GM20431 (cell line): ENCODE results near the gene CPOX.
"Not testable (repeated sequence)": the region's sequence is repeated elsewhere in the genome, so short reads cannot be mapped to it uniquely, and the experiment has no call there.

Source experiments
- in situ Hi-C: fragments of 300-500 bp; cut with MseI, MboI; formaldehyde crosslinking; loops from one replicate; pipeline ENCODE4 v1.15.0; 2020; ENCODE audit warnings: low sequenced_read_pairs; ENCODE audit not compliant: unreplicated experiment

Gene CPOX

DNA sequence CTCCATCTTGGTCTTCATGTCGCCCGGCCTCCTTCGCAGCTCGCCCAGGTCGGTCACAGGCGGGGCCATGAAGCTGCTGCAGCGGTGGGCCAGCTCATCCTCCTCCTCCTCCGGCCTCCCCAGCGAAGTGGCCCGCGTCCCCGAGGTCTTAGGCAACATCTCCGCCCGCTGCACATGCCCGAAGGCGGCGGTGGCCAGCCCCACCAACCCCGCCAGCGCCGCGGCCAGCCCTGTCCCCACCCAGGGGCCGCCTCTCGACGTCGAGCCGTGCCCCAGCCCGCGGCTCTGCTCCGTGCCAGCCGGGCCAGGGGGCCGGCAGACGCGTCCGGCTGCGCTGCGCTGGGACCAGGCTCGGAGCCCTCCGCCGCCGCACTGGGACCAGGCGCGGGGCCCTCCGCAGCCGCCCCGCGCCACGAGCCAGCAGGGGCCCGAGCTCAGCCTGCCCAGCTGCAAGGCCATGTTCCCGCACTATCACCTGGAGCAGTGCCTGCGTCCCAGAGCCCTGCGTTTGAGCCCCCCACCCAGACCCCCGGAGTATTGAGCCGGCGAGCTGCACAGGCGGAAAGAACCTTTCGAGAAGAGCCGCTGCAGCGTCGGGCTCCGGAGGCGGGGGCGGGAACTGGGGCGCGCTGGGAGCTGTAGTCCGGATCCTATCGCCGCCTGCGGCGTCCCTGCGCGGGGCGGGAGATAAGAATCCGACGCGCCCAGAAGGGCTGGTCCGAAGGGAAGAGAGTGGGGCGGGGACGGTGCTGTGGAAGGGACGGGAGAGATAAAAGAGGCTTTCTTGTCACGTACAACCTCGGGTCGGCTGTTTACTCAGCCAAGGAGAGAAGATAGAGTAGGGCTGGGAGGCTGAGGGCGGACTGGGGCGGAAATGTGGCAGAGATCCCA is at the start of gene CPOX:
Gene CPOX, minus strand, starts transcription at position 566 of the 891 bp plus-strand sequence. Its CDS starts 107 bp downstream, at position 459.
- in situ Hi-C loops = loop anchor here (25.0 kb wide), 1 partner anchor 256 kb away; no protein-coding TSS in a partner anchor

- in situ Hi-C loops = not testable (repeated sequence)
These were observed 49.4 kb upstream of the CPOX start for GRCh38 chr3:98642769-98643168.

GRCh38 chr3:98641756-98642155 is 48.3 kb upstream of the CPOX start:
- in situ Hi-C loops = not testable (repeated sequence)

GRCh38 chr3:98638515-98638914 is 45.1 kb upstream of the CPOX start:
- in situ Hi-C loops = not testable (repeated sequence)

DNA sequence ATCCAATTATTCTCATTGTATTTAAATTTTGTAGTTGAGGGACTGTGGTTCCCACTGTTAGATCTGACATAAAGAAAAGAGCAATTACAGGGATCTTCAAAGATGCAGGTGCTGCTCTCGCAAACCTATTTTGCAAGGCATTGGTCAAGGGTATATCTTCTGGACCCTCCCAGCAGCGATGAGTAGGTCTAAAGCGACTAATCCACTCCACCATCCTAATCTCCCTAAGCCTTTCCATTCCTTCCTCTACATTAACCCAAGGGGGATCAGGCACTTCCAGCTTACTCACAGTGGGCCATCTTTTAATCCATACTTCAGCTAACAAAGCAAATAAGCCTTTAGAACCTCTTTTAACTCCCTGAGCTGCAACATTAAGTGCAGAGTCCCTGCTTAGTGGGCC is 37.0 kb upstream of the CPOX start:
- in situ Hi-C loops = no loop called here

GRCh38 chr3:98628317-98628716 is 34.9 kb upstream of the CPOX start:
- in situ Hi-C loops = no loop called here

- in situ Hi-C loops = no loop called here
These were observed 32.7 kb upstream of the CPOX start for GRCh38 chr3:98626151-98626550.

- in situ Hi-C loops = loop anchor here (25.0 kb wide), 1 partner anchor 164 kb away; no protein-coding TSS in a partner anchor
These were observed 30.3 kb upstream of the CPOX start for GRCh38 chr3:98623572-98624280.

GRCh38 chr3:98617841-98618240 is 24.4 kb upstream of the CPOX start:
- in situ Hi-C loops = loop anchor here (25.0 kb wide), 1 partner anchor 169 kb away; no protein-coding TSS in a partner anchor

- in situ Hi-C loops = loop anchor here (25.0 kb wide), 1 partner anchor 174 kb away; no protein-coding TSS in a partner anchor
These were observed 20.2 kb upstream of the CPOX start for GRCh38 chr3:98613616-98614015.

GRCh38 chr3:98612996-98613517 is 19.6 kb upstream of the CPOX start:
- in situ Hi-C loops = loop anchor here (25.0 kb wide), 1 partner anchor 174 kb away; no protein-coding TSS in a partner anchor

DNA sequence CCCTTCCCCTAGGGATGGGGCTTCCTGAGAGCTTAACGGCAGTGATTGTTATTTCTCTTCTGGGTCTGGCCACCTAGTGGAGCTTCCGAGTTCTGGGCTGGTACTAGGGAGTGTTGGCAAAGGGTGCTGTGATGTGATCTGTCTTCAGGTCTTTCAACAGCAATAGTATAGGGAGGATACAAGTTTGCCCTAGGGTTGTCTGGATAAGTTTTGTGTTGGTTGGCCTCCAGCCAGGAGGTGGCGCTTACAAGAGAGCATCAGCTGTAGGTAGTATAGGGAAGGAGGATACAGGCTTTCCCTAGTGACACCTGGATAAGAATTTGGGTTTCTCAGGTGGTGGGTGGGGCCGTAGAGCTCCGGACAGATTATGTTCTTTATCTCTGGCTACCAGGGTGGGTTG is 19.2 kb upstream of the CPOX start:
- in situ Hi-C loops = loop anchor here (25.0 kb wide), 1 partner anchor 175 kb away; no protein-coding TSS in a partner anchor

DNA sequence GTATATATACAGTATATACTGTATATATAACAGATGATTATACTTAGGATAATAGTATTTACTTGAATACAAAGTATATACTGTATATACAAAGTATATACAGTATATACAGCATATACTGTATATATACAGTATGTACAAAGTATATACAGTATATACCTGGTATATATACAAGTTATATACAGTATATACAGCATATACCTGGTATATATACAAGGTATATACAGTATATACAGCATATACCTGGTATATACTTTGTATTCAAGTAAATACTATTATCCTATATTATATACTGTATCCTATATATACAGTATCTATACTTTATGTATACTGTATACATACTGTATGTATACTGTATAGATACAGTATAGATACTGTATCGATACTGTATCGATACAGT is 14.6 kb upstream of the CPOX start:
- in situ Hi-C loops = loop anchor here (25.0 kb wide), 1 partner anchor 179 kb away; no protein-coding TSS in a partner anchor

- in situ Hi-C loops = loop anchor here (25.0 kb wide), 1 partner anchor 184 kb away; no protein-coding TSS in a partner anchor
These were observed 10.2 kb upstream of the CPOX start for GRCh38 chr3:98603580-98603979.

DNA sequence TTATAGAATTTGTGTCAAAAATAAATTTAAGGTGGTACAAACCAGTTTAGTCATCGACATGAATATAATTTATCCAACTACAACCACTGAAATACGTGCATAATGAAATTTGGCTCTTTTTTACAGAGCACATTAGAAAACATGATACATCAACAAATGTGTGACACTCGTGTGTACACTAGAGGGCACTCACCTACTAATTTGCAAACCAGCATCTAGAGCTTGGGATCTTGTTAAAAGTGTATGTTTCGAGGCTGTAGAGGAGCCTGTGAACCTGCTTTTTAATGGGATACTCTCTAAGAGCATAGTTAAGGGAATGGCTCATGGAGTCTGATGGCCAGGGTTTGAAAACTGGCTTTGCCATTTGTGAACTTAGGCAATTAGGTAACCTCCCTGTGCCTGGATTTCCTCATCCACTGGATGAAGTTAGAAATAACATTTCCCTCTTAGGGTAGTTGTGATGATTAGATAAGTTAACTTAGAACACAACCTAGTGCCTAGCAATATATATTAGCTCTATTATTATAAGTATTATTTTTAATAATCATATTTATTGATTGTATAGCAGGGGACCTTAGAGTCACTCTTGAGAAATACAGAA is 8.8 kb upstream of the CPOX start:
- in situ Hi-C loops = loop anchor here (25.0 kb wide), 1 partner anchor 185 kb away; no protein-coding TSS in a partner anchor

GRCh38 chr3:98601180-98601579 is 7.8 kb upstream of the CPOX start:
- in situ Hi-C loops = loop anchor here (25.0 kb wide), 1 partner anchor 186 kb away; no protein-coding TSS in a partner anchor

DNA sequence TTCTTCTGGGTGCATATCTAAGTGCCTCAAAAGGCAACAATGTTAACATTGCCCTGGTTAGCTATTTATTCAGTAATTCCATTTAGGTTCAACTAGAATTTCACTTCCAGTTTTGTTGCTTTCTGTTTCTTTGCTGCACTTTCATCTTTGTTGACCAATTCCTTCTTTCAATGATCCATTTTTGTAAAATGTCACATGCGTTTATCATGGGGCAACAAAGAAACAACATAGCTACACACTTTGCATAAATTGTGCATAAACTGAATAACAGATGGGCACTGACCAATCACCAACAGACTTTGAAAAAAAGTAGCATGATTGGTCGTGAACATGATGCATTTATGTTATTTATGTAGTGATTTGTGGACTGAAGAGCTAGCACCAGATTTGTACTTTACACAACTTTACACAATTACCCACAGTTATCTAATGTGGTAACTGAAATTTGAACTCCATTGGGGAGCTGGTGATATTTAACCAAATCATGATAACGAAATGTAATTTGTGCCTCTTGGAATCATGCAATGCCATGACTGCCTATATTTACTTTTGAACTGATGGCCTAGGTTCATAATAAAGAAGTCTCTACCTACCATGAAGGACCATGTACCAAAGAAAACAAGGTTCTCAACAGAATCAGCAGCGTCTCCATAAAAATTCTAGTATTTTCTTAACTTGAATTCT is 7.1 kb upstream of the CPOX start:
- in situ Hi-C loops = loop anchor here (25.0 kb wide), 1 partner anchor 187 kb away; no protein-coding TSS in a partner anchor

DNA sequence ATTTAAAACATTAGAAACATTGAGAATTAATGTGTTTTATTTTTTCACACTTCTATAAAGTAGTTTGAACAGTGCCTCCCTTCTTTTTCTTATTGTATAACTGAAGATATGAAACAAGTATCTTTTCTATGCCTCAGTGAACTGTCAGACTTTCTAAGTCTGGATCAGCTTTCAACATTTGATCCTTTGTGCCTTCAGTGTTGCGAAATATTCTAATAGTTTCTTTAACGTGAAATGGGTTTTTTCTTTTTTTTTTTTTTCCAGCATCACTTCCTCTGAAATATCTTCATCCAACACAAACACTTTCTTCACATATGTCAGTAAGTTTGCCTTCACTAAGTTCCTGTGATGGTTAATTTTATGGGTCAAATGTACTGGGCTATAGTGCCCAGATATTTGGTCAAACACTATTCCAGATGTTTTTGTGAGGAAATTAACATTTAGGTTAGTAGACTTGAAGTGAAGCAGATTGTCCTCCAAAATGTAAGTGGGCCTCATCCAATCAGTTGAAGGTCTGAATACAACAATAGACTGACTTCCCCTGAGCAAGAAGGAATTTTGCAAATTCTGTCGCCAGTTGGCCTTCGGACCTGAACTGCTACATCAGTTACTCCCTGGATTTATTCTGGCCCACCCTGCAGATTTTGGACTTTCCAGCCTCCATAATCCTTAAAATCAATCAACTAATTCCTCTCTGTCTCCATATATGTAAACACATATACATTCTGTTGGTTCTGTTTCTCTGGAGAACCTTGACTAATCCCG is 6.4 kb upstream of the CPOX start:
- in situ Hi-C loops = loop anchor here (25.0 kb wide), 2 partner anchors 187 to 263 kb away; no protein-coding TSS in a partner anchor
